GM12891 (cell line): ENCODE data around the gene B9D2.

Experiments used
- PAX5 ChIP-seq: IDR thresholded peaks from 2 replicates; pipeline ENCODE4 v1.6.1; 2011; ENCODE audit warnings: low read length, moderate library complexity, mild to moderate bottlenecking; ENCODE audit not compliant: insufficient read depth, severe bottlenecking
- POLR2A ChIP-seq: IDR thresholded peaks from 2 replicates; pipeline ENCODE4 v1.6.1; 2011; ENCODE audit warnings: low read depth, low read length, control low read depth
- POLR2AphosphoS5 ChIP-seq: IDR thresholded peaks from 2 replicates; pipeline ENCODE4 v1.6.1; 2011; ENCODE audit warnings: low read depth, low read length, control low read depth
- TAF1 ChIP-seq: IDR thresholded peaks from 2 replicates; pipeline ENCODE4 v1.6.1; 2011; ENCODE audit warnings: low read depth, low read length, control low read depth

DNA sequence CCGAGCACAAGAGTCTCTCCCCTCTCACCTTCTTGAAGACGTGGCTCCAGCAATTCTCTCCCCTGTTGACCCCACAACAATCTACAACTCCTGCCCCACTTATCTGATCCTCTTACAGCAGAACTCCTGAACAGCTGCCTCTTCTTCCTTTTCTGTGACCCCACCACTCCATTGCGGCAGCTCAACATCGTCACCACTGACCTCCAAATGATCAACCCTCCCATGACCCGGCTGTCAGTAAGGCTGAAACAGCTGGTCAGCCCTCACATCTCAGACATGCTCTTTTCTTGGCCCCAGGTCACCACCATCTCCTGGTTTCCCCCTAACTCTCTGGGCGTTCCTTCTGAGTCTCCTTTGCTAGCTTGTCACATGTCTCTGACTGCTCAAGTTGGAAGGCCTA, 31.4 kb upstream of the B9D2 start:
- TF ChIP-seq POLR2A (no peak), POLR2AphosphoS5 (no peak), PAX5 (no peak), TAF1 (no peak)
